Osteoblast (primary cell): ENCODE results near the gene RBX1. TPM values are rescaled to one million over a fixed set of nuclear protein-coding genes. Genes with fewer than 3 reads are reported as not detected.

ENCODE experiments used
- DNase-seq: peaks from one replicate; pipeline ENCODE4 v3.0.0; 2011; ENCODE audit warnings: low spot score, mixed read lengths; ENCODE audit not compliant: insufficient read length; ENCODE audit errors: missing footprints
- H2AFZ ChIP-seq: 2 replicates; pipeline ENCODE4 v1.6.0; 2011; ENCODE audit warnings: mild to moderate bottlenecking, low read length
- H3K27ac ChIP-seq: 2 replicates; pipeline ENCODE4 v1.5.1; 2011; ENCODE audit warnings: mild to moderate bottlenecking, low read depth, low read length, moderate library complexity
- H3K27me3 ChIP-seq: 2 replicates; pipeline ENCODE4 v1.6.0; 2012; ENCODE audit warnings: mild to moderate bottlenecking, control low read depth, inconsistent platforms, low read length, moderate library complexity; ENCODE audit not compliant: insufficient read depth
- H3K36me3 ChIP-seq: 2 replicates; pipeline ENCODE4 v1.5.1; 2011; ENCODE audit warnings: mild to moderate bottlenecking, low read length, control low read depth, moderate library complexity; ENCODE audit not compliant: insufficient read depth
- H3K4me1 ChIP-seq: 2 replicates; pipeline ENCODE4 v1.5.1; 2011; ENCODE audit warnings: mild to moderate bottlenecking, low read length, control low read depth, moderate library complexity; ENCODE audit not compliant: insufficient read depth
- H3K4me2 ChIP-seq: 2 replicates; pipeline ENCODE4 v1.6.0; 2011; ENCODE audit warnings: mild to moderate bottlenecking, low read length; ENCODE audit not compliant: insufficient read depth
- H3K4me3 ChIP-seq: fragments of 200-600 bp; sonication (generic); 3 replicates; pipeline ENCODE4 v1.5.1; 2012; ENCODE audit warnings: mild to moderate bottlenecking, low read length, inconsistent platforms; ENCODE audit not compliant: insufficient read depth
- H3K79me2 ChIP-seq: 2 replicates; pipeline ENCODE4 v1.6.0; 2012; ENCODE audit warnings: mild to moderate bottlenecking, low read length, control low read depth, inconsistent platforms; ENCODE audit not compliant: insufficient read depth
- H3K9me3 ChIP-seq: 2 replicates; pipeline ENCODE4 v1.5.1; 2011; ENCODE audit warnings: low read depth, low read length, control low read depth
- H4K20me1 ChIP-seq: 2 replicates; pipeline ENCODE4 v1.6.0; 2012; ENCODE audit warnings: mild to moderate bottlenecking, low read length, control low read depth; ENCODE audit not compliant: insufficient read depth
- total RNA-seq: library from RNA; depleted of rRNA; stranded (reverse); fragments of >200 nt; gene quantifications from 2 replicates; pipeline ENCODE4 v1.2.3, GENCODE V29; 2012
- TF ChIP-seq, protein P1 (sequence below): IDR thresholded peaks from 2 replicates; pipeline ENCODE4 v1.5.1; 2011; ENCODE audit warnings: mild to moderate bottlenecking, low read depth, low read length, moderate library complexity; ENCODE audit errors: extremely low read depth

Gene RBX1
- total RNA-seq, 1 donor = 28.2 TPM

DNA sequence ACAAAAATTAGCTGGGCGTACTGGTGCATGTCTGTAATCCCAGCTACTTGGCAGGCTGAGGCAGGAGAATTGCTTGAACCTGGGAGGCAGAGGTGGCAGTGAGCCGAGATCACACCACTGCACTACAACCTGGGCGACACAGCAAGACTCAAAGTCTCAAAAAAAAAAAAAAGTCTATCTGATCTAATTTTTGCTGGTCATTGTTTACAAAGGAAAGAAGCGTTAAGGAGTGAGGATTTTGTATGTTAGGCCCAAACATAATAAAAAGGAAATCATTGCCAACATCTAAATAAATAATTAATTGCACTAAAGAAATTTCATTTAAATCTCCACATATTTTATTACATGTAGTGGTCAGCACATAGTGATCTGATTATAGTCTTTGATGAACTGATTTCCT lies 2.9 kb downstream of the RBX1 start:
- H3K4me2 ChIP-seq = no peak overlapping the region
- H3K4me3 ChIP-seq = no peak overlapping the region
- H3K4me1 ChIP-seq = peaks cover 17% of the 10 kb centered on the region
- no peak for DNase-seq
- peaks cover 36% of the 10 kb centered on the region for H3K36me3 ChIP-seq
- no peaks in the 10 kb centered on the region for H3K27me3 ChIP-seq
- TF ChIP-seq, protein P1, sequence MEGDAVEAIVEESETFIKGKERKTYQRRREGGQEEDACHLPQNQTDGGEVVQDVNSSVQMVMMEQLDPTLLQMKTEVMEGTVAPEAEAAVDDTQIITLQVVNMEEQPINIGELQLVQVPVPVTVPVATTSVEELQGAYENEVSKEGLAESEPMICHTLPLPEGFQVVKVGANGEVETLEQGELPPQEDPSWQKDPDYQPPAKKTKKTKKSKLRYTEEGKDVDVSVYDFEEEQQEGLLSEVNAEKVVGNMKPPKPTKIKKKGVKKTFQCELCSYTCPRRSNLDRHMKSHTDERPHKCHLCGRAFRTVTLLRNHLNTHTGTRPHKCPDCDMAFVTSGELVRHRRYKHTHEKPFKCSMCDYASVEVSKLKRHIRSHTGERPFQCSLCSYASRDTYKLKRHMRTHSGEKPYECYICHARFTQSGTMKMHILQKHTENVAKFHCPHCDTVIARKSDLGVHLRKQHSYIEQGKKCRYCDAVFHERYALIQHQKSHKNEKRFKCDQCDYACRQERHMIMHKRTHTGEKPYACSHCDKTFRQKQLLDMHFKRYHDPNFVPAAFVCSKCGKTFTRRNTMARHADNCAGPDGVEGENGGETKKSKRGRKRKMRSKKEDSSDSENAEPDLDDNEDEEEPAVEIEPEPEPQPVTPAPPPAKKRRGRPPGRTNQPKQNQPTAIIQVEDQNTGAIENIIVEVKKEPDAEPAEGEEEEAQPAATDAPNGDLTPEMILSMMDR = no peak
- H3K27ac ChIP-seq = no peak overlapping the region
- peaks cover 77% of the 10 kb centered on the region for H3K79me2 ChIP-seq
- no peaks in the 10 kb centered on the region for H3K9me3 ChIP-seq
- no peak overlapping the region for H2AFZ ChIP-seq
- no peaks in the 10 kb centered on the region for H4K20me1 ChIP-seq

DNA sequence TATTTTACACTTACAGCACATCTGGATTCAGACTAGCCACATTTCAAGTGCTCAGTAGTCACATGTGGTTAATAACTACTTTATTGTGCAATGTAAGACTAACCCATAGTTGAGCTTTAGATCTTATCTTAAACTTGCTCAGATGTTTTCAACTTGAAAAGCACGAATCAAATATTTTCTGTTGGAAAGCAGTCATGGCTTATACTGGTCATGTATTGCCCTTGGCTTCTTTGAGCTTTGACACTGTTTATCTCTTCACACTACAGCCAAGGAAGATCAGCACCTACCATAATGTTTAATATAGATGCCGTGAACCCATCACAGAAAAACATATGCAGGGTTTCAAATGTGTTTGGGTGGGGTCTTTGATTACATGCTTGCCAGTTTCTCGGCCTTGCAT lies 4.4 kb downstream of the RBX1 start:
- Histone ChIP-seq H4K20me1 (peaks cover 5% of the 10 kb centered on the region), H3K27me3 (no peaks in the 10 kb centered on the region), H2AFZ (no peak overlapping the region), H3K9me3 (no peaks in the 10 kb centered on the region), H3K79me2 (peaks cover 87% of the 10 kb centered on the region), H3K4me1 (peaks cover 17% of the 10 kb centered on the region), H3K27ac (no peak overlapping the region), H3K4me2 (no peak overlapping the region), H3K36me3 (peaks cover 40% of the 10 kb centered on the region), H3K4me3 (no peak overlapping the region)
- DNase-seq = no peak
- TF ChIP-seq, protein P1 = no peak

GRCh38 chr22:40957601-40958000 lies 6.4 kb downstream of the RBX1 start:
- no peak overlapping the region for H3K4me2 ChIP-seq
- H3K4me3 ChIP-seq = no peak overlapping the region
- peaks cover 9% of the 10 kb centered on the region for H4K20me1 ChIP-seq
- H3K27ac ChIP-seq = no peak overlapping the region
- no peaks in the 10 kb centered on the region for H3K9me3 ChIP-seq
- H3K36me3 ChIP-seq = peaks cover 41% of the 10 kb centered on the region
- H3K4me1 ChIP-seq = peaks cover 11% of the 10 kb centered on the region
- no peaks in the 10 kb centered on the region for H3K27me3 ChIP-seq
- peaks cover 91% of the 10 kb centered on the region for H3K79me2 ChIP-seq
- H2AFZ ChIP-seq = no peak overlapping the region
- DNase-seq = no peak
- TF ChIP-seq, protein P1 = no peak

GRCh38 chr22:40958299-40958698 lies 7.1 kb downstream of the RBX1 start:
- H3K4me1 ChIP-seq = peaks cover 4% of the 10 kb centered on the region
- H3K4me2 ChIP-seq = no peak overlapping the region
- H3K27me3 ChIP-seq = no peaks in the 10 kb centered on the region
- TF ChIP-seq, protein P1 = no peak
- no peak overlapping the region for H2AFZ ChIP-seq
- no peak overlapping the region for H3K27ac ChIP-seq
- peaks cover 89% of the 10 kb centered on the region for H3K79me2 ChIP-seq
- no peak overlapping the region for H3K4me3 ChIP-seq
- peaks cover 39% of the 10 kb centered on the region for H3K36me3 ChIP-seq
- H4K20me1 ChIP-seq = peaks cover 9% of the 10 kb centered on the region
- DNase-seq = no peak
- H3K9me3 ChIP-seq = no peaks in the 10 kb centered on the region
